Neural cell (in vitro differentiated cells): ENCODE data around the gene CEACAM21.

Experiments
- EZH2 ChIP-seq: fragments of 200-600, 300-800 bp; shearing (Covaris generic), sonication (generic); IDR thresholded peaks from 2 replicates; pipeline ENCODE4 v1.6.1; 2014; ENCODE audit warnings: antibody characterized with exemption, low read length, borderline replicate concordance, mild to moderate bottlenecking; ENCODE audit not compliant: insufficient read depth, poor library complexity, severe bottlenecking
- MXI1 ChIP-seq: fragments of 450-650 bp; conservative IDR thresholded peaks from 2 replicates; pipeline ENCODE4 v1.6.1; 2014; ENCODE audit warnings: antibody characterized with exemption, mild to moderate bottlenecking; ENCODE audit not compliant: poor library complexity, severe bottlenecking
- POLR2AphosphoS5 ChIP-seq: IDR thresholded peaks from 2 replicates; pipeline ENCODE4 v1.6.1; 2012
- RAD21 ChIP-seq: fragments of 450-650 bp; conservative IDR thresholded peaks from 2 replicates; pipeline ENCODE4 v1.6.1; 2014; ENCODE audit warnings: antibody characterized with exemption, mild to moderate bottlenecking, moderate library complexity
- SMC3 ChIP-seq: fragments of 450-650 bp; conservative IDR thresholded peaks from 2 replicates; pipeline ENCODE4 v1.6.1; 2014; ENCODE audit warnings: antibody characterized with exemption, mild to moderate bottlenecking, moderate library complexity; ENCODE audit not compliant: poor library complexity
- TF ChIP-seq, protein P1 (sequence below): fragments of 450-650 bp; IDR thresholded peaks from 2 replicates; pipeline ENCODE4 v1.5.1; 2014; ENCODE audit warnings: antibody characterized with exemption, mild to moderate bottlenecking, moderate library complexity; ENCODE audit not compliant: poor library complexity, severe bottlenecking

DNA sequence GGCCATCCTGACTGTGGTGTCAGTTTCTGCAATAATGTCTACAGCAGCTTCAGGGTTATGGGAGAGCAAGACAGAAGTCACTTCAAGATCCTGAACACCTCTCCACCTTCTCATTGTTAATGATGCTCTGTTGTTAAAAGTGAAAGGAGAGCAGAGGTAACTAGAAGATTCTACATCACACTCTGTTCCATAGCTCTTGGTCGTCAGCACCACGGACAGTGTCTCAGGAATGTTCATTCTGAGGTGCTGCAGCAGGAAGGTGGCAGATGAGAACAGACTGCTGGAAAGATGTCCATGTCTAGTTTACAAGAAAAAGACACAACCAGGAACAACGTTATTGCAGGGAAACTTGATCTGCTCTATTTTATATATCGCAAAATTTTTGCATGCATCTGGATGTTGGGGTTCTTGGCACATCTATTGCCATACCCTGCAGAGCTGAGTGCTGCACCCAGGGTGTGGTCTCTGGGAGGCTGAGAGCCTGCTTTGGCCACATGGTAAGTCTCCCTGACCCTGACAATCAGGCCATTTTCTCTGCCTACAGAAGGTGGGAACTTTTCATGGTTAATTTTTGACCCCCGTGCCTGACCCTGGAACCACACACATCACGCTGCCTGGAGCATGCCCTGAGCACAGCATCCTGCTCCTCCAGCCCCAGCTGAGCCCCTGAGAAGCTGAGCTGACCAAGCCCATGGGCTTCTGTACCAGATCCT is 12.7 kb downstream of the CEACAM21 start:
- TF ChIP-seq, protein P1, sequence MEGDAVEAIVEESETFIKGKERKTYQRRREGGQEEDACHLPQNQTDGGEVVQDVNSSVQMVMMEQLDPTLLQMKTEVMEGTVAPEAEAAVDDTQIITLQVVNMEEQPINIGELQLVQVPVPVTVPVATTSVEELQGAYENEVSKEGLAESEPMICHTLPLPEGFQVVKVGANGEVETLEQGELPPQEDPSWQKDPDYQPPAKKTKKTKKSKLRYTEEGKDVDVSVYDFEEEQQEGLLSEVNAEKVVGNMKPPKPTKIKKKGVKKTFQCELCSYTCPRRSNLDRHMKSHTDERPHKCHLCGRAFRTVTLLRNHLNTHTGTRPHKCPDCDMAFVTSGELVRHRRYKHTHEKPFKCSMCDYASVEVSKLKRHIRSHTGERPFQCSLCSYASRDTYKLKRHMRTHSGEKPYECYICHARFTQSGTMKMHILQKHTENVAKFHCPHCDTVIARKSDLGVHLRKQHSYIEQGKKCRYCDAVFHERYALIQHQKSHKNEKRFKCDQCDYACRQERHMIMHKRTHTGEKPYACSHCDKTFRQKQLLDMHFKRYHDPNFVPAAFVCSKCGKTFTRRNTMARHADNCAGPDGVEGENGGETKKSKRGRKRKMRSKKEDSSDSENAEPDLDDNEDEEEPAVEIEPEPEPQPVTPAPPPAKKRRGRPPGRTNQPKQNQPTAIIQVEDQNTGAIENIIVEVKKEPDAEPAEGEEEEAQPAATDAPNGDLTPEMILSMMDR = no peak
- TF ChIP-seq MXI1 (no peak), EZH2 (no peak), POLR2AphosphoS5 (no peak), RAD21 (no peak), SMC3 (no peak)
